Type B pancreatic cell (in vitro differentiated cells): ENCODE measurements around the gene CRTC2. TPM values are rescaled to one million over a fixed set of nuclear protein-coding genes. Genes with fewer than 3 reads are reported as not detected.

Experiments used
- DNase-seq: peaks from one replicate; pipeline ENCODE4 v3.0.0; 2021; ENCODE audit warnings: mixed read lengths; ENCODE audit not compliant: unreplicated experiment; ENCODE audit errors: extremely low spot score
- H3K27ac Mint-ChIP-seq: 2 replicates; pipeline ENCODE4 v1.8.0; 2021; ENCODE audit warnings: mild to moderate bottlenecking, mixed read lengths
- H3K27me3 Mint-ChIP-seq: 2 replicates; pipeline ENCODE4 v1.8.0; 2021; ENCODE audit warnings: mixed read lengths
- H3K36me3 Mint-ChIP-seq: 2 replicates; pipeline ENCODE4 v1.8.0; 2021; ENCODE audit warnings: mixed read lengths
- H3K4me1 Mint-ChIP-seq: one replicate; pipeline ENCODE4 v1.8.0; 2021; ENCODE audit warnings: mixed read lengths; ENCODE audit not compliant: unreplicated experiment
- H3K4me3 Mint-ChIP-seq: 2 replicates; pipeline ENCODE4 v1.8.0; 2021; ENCODE audit warnings: mild to moderate bottlenecking, mixed read lengths
- H3K9me3 Mint-ChIP-seq: 2 replicates; pipeline ENCODE4 v1.8.0; 2021; ENCODE audit warnings: mixed read lengths
- total RNA-seq: library from RNA; stranded (reverse); gene quantifications from 2 replicates; pipeline ENCODE4 v1.2.1, GENCODE V29; 2021; ENCODE audit warnings: low replicate concordance
- TF ChIP-seq, protein P1 (sequence below): fragments of 200-600 bp; sonication (generic); conservative IDR thresholded peaks from 2 replicates; pipeline ENCODE4 v1.5.0; 2021; ENCODE audit warnings: antibody characterized with exemption, mild to moderate bottlenecking

The CRTC2 gene
- total RNA-seq, 1 donor from 2014 or later: 36.0 TPM

DNA sequence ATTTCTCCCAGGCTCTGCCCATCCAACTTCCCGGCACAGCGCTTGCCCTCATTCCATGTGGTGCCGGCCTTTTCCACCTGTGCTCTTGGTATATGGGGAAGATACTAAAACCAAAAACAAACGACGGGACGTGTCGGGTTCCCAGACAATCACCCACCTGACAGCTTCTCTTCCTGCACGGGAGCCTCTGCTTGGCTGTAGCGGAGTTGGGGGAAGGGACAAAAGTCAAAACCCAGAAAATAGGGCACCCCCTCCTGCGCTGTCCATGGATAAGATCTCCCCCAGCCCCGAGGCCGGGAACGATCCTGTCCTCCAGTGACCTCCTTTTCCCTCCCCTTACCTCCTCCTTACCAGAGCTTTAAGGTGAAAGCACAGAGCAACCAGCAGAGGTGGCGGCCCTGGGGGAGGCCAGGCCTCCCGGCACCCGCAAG is 18.4 kb upstream of the CRTC2 start:
- TF ChIP-seq, protein P1, sequence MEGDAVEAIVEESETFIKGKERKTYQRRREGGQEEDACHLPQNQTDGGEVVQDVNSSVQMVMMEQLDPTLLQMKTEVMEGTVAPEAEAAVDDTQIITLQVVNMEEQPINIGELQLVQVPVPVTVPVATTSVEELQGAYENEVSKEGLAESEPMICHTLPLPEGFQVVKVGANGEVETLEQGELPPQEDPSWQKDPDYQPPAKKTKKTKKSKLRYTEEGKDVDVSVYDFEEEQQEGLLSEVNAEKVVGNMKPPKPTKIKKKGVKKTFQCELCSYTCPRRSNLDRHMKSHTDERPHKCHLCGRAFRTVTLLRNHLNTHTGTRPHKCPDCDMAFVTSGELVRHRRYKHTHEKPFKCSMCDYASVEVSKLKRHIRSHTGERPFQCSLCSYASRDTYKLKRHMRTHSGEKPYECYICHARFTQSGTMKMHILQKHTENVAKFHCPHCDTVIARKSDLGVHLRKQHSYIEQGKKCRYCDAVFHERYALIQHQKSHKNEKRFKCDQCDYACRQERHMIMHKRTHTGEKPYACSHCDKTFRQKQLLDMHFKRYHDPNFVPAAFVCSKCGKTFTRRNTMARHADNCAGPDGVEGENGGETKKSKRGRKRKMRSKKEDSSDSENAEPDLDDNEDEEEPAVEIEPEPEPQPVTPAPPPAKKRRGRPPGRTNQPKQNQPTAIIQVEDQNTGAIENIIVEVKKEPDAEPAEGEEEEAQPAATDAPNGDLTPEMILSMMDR: no peak
- Mint-ChIP-seq H3K4me1 (peaks cover 17% of the 10 kb centered on the region), H3K27me3 (no peaks in the 10 kb centered on the region), H3K27ac (peak overlapping the region; percentile 95), H3K9me3 (no peaks in the 10 kb centered on the region), H3K36me3 (peaks cover 17% of the 10 kb centered on the region), H3K4me3 (peak overlapping the region; percentile 99)
- DNase-seq: no peak

DNA sequence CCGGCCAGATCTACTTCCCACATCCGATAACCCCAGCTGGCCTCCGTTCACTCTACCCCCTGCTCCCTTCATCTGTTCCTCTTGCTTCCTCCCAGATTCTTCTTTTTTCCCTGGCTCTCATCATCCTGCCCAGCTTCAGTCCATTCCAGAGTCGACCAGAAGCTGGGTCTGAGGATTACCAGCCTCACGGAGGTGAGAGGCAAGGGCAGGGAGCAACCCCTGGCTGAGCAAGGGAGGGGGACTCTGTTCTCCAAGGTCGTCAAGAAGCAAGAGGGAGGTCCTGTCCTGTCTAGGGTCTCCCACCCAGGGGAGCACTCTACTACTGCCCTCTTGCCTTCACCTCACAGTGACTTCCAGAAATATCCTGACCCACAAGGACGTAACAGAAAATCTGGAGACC is 15.1 kb upstream of the CRTC2 start:
- DNase-seq: no peak
- H3K36me3 Mint-ChIP-seq: peaks cover 13% of the 10 kb centered on the region
- H3K27ac Mint-ChIP-seq: peak overlapping the region; percentile 43
- peaks cover 16% of the 10 kb centered on the region for H3K4me1 Mint-ChIP-seq
- no peaks in the 10 kb centered on the region for H3K27me3 Mint-ChIP-seq
- H3K9me3 Mint-ChIP-seq: no peaks in the 10 kb centered on the region
- TF ChIP-seq, protein P1: no peak
- H3K4me3 Mint-ChIP-seq: peak overlapping the region; percentile 36

DNA sequence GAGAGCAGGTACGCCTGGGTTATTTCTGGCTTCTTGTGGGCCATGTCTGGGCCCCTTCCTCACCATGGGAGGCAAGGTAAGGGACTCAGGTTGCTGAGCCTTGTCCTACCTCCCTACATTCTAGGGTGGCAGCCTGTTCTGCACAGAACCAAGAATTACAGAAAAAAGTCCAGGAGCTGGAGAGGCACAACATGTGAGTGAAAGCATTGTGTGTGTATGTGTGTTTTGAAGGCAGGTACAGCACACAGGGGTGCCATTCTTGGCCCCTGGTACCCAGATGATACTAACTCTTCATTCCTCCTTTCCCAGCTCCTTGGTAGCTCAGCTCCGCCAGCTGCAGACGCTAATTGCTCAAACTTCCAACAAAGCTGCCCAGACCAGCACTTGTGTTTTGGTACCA is 14.7 kb upstream of the CRTC2 start:
- Mint-ChIP-seq H3K36me3 (peaks cover 13% of the 10 kb centered on the region), H3K27me3 (no peaks in the 10 kb centered on the region), H3K4me1 (peaks cover 15% of the 10 kb centered on the region), H3K9me3 (no peaks in the 10 kb centered on the region), H3K4me3 (peak overlapping the region; percentile 36), H3K27ac (peak overlapping the region; percentile 43)
- DNase-seq: no peak
- TF ChIP-seq, protein P1: no peak

DNA sequence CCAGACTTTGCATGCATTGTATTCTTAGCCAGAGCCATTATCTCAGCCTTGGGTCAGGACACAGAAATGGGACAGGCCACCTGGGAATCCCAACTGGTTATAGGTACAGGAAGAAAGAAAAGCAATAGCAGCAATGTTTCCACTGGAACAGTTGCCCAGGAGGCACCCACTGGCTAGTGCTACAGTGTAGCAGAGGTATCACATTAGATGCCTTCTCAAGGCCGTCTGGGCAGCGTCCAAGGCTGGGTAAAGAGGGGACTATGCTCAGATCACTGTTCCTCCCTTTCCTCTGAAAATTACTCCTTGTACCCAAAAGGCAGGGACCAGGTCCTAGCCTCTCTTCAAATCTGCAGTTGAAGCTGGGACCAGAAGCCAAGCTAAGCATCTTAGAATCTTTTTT is 11.9 kb upstream of the CRTC2 start:
- H3K27me3 Mint-ChIP-seq: no peaks in the 10 kb centered on the region

DNA sequence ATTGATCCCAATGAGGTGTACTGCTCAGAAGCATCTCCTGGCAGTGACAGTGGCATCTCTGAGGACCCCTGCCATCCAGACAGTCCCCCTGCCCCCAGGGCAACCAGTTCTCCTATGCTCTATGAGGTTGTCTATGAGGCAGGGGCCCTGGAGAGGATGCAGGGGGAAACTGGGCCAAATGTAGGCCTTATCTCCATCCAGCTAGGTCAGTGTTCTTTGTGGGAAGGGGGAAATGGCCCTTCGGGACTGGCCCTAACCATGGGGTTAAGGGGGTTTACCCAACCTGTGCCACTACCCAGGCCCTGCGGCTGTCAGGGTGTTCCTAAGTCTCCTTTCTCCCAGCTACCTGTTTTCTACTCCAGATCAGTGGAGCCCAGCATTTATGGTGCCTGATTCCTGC is 10.6 kb upstream of the CRTC2 start:
- TF ChIP-seq, protein P1: no peak
- no peak for DNase-seq
- Mint-ChIP-seq H3K36me3 (peaks cover 5% of the 10 kb centered on the region), H3K4me1 (peaks cover 25% of the 10 kb centered on the region), H3K27me3 (no peaks in the 10 kb centered on the region), H3K4me3 (peak overlapping the region; percentile 96), H3K27ac (peak overlapping the region; percentile 41), H3K9me3 (no peaks in the 10 kb centered on the region)

More for the DNA sequence above, 11.9 kb upstream of the CRTC2 start:
- Mint-ChIP-seq H3K4me1 (peaks cover 22% of the 10 kb centered on the region), H3K4me3 (peak overlapping the region; percentile 31), H3K36me3 (peaks cover 12% of the 10 kb centered on the region), H3K9me3 (no peaks in the 10 kb centered on the region), H3K27ac (no peak overlapping the region)
- no peak for DNase-seq
- TF ChIP-seq, protein P1: no peak

DNA sequence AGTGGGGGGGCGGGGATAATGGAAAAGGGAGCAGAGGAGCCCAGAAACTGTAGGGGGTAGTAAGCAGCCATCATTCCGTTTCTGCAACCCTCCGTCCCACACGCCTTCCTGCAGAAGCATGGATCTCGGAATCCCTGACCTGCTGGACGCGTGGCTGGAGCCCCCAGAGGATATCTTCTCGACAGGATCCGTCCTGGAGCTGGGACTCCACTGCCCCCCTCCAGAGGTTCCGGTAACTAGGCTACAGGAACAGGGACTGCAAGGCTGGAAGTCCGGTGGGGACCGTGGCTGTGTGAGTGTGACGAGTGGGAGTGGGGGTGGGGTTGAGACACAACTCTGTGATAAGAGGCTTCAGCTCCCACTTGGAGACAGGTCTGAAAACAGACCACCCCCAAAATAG is 10.0 kb upstream of the CRTC2 start:
- no peaks in the 10 kb centered on the region for H3K9me3 Mint-ChIP-seq
- TF ChIP-seq, protein P1: no peak
- peak overlapping the region; percentile 92 for H3K27ac Mint-ChIP-seq
- no peaks in the 10 kb centered on the region for H3K27me3 Mint-ChIP-seq
- H3K4me3 Mint-ChIP-seq: peak overlapping the region; percentile 96
- peaks cover 4% of the 10 kb centered on the region for H3K36me3 Mint-ChIP-seq
- DNase-seq: no peak
- peaks cover 31% of the 10 kb centered on the region for H3K4me1 Mint-ChIP-seq
